A549 (cell line): ENCODE data around the gene GANAB.

Source experiments
- CEBPB ChIP-seq, 2 experiments: fragments of >200 bp in 1 of 2; sonication (Bioruptor Twin) in 1 of 2; formaldehyde crosslinking in 1 of 2; IDR thresholded peaks; 2 replicates each; pipeline ENCODE4 v1.6.1; 2012 to 2016
- CHD4 ChIP-seq: fragments of 200-600 bp; sonication (generic); IDR thresholded peaks from 2 replicates; pipeline ENCODE4 v1.6.1; 2016; ENCODE audit warnings: antibody characterized with exemption, mild to moderate bottlenecking, borderline replicate concordance
- EP300 ChIP-seq, 2 experiments: fragments of >200 bp; sonication (Bioruptor Twin); formaldehyde crosslinking; IDR thresholded peaks; 2 replicates in 1 of 2; 3 replicates in 1 of 2; pipeline ENCODE4 v1.6.1; 2016 to 2017
- ESRRA ChIP-seq: fragments of 150-350 bp; IDR thresholded peaks from 2 replicates; pipeline ENCODE4 v1.6.1; 2014; ENCODE audit warnings: mild to moderate bottlenecking, low read length, borderline replicate concordance
- FOSL2 ChIP-seq, 2 experiments: fragments of 450-650 bp in 1 of 2; fragments of >200 bp in 1 of 2; sonication (Bioruptor Twin) in 1 of 2; formaldehyde crosslinking; IDR thresholded peaks; 2 replicates each; pipeline versions ENCODE4 v1.5.0 to v1.6.1; 2016 to 2020; ENCODE audit warnings: mild to moderate bottlenecking in 1 of 2, moderate library complexity in 1 of 2
- HDAC2 ChIP-seq: fragments of 200-600 bp; sonication (generic); IDR thresholded peaks from 2 replicates; pipeline ENCODE4 v1.6.1; 2016
- HEYL ChIP-seq: fragments of 250-450 bp; sonication (Bioruptor Pico); IDR thresholded peaks from 2 replicates; pipeline ENCODE4 v1.8.0; 2021; ENCODE audit warnings: mild to moderate bottlenecking, moderate library complexity
- HOXA7 ChIP-seq: fragments of 250-450 bp; sonication (Bioruptor Pico); IDR thresholded peaks from 2 replicates; pipeline ENCODE4 v1.5.0; 2020; ENCODE audit warnings: mild to moderate bottlenecking, moderate library complexity
- MAFK ChIP-seq: fragments of 450-650 bp; IDR thresholded peaks from 2 replicates; pipeline ENCODE4 v1.6.1; 2014; ENCODE audit not compliant: partially characterized antibody
- MYC ChIP-seq: IDR thresholded peaks from 2 replicates; pipeline ENCODE4 v1.6.1; 2012; ENCODE audit warnings: mild to moderate bottlenecking, inconsistent platforms, low read length, improper control_type of control experiment, borderline replicate concordance
- POLR2A ChIP-seq: IDR thresholded peaks from 2 replicates; pipeline ENCODE4 v1.6.1; 2012; ENCODE audit warnings: mild to moderate bottlenecking, low read length
- TF ChIP-seq, protein P1 (sequence below): fragments of >200 bp; sonication (Bioruptor Twin); formaldehyde crosslinking; IDR thresholded peaks from 3 replicates; pipeline ENCODE4 v1.5.1; 2016
- TF ChIP-seq, protein P2 (sequence below): IDR thresholded peaks from 2 replicates; pipeline ENCODE4 v1.6.1; 2012; ENCODE audit warnings: low read depth, borderline replicate concordance
- TF ChIP-seq, protein P3 (sequence below): fragments of 200-600 bp; sonication (generic); IDR thresholded peaks from 2 replicates; pipeline ENCODE4 v1.6.1; 2016; ENCODE audit warnings: antibody characterized with exemption, mild to moderate bottlenecking, moderate library complexity

DNA sequence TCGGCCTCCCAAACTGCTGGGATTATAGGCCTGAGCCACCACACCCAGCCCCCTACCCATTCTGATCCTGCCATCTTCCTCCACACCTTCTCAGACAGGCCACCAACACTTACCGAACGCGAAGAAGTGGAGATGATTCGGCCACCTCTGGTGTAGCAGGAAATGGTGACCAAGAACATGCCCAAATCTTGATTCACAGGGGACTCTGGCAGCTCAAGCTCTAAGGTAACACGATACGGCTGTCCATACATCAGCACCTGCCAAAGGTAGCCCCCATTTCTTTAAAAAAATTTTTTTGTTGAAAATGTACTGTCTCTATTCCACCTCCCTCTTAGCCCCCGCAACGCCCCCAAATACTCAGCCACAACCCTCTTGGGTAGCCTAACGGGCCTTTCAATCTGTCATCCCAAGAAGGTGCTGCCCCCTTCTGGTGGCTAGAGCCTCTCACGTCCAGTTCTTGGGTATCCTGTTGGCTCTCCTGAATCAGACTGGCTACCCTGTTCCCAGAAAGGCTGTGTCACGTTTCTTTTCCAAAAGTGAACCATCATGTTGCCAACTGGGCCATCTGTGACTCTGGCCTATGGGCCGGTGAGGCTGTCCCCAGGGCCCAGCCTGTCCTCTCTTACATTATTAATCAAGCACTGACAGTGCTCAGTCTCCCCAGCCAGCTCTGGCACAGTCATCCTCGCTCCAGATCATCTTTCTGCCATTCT, 48.2 kb upstream of the GANAB start:
- TF ChIP-seq, protein P1, sequence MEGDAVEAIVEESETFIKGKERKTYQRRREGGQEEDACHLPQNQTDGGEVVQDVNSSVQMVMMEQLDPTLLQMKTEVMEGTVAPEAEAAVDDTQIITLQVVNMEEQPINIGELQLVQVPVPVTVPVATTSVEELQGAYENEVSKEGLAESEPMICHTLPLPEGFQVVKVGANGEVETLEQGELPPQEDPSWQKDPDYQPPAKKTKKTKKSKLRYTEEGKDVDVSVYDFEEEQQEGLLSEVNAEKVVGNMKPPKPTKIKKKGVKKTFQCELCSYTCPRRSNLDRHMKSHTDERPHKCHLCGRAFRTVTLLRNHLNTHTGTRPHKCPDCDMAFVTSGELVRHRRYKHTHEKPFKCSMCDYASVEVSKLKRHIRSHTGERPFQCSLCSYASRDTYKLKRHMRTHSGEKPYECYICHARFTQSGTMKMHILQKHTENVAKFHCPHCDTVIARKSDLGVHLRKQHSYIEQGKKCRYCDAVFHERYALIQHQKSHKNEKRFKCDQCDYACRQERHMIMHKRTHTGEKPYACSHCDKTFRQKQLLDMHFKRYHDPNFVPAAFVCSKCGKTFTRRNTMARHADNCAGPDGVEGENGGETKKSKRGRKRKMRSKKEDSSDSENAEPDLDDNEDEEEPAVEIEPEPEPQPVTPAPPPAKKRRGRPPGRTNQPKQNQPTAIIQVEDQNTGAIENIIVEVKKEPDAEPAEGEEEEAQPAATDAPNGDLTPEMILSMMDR, result peak; percentile 61
- TF ChIP-seq HOXA7 (CRISPR knock-in tag) (no peak), POLR2A (no peak), MAFK (no peak), MYC (no peak), FOSL2 (IDR thresholded peaks at IDR 0.05) (no peak), FOSL2 (CRISPR knock-in tag; IDR thresholded peaks at IDR 0.05) (no peak), CEBPB (IDR thresholded peaks at IDR 0.05) (no peak), HEYL (CRISPR knock-in tag) (no peak), EP300 (IDR thresholded peaks at IDR 0.05) (no peak), HDAC2 (no peak), ESRRA (no peak), CHD4 (no peak)
- TF ChIP-seq, protein P2, sequence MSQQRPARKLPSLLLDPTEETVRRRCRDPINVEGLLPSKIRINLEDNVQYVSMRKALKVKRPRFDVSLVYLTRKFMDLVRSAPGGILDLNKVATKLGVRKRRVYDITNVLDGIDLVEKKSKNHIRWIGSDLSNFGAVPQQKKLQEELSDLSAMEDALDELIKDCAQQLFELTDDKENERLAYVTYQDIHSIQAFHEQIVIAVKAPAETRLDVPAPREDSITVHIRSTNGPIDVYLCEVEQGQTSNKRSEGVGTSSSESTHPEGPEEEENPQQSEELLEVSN, result no peak
- TF ChIP-seq, protein P3, sequence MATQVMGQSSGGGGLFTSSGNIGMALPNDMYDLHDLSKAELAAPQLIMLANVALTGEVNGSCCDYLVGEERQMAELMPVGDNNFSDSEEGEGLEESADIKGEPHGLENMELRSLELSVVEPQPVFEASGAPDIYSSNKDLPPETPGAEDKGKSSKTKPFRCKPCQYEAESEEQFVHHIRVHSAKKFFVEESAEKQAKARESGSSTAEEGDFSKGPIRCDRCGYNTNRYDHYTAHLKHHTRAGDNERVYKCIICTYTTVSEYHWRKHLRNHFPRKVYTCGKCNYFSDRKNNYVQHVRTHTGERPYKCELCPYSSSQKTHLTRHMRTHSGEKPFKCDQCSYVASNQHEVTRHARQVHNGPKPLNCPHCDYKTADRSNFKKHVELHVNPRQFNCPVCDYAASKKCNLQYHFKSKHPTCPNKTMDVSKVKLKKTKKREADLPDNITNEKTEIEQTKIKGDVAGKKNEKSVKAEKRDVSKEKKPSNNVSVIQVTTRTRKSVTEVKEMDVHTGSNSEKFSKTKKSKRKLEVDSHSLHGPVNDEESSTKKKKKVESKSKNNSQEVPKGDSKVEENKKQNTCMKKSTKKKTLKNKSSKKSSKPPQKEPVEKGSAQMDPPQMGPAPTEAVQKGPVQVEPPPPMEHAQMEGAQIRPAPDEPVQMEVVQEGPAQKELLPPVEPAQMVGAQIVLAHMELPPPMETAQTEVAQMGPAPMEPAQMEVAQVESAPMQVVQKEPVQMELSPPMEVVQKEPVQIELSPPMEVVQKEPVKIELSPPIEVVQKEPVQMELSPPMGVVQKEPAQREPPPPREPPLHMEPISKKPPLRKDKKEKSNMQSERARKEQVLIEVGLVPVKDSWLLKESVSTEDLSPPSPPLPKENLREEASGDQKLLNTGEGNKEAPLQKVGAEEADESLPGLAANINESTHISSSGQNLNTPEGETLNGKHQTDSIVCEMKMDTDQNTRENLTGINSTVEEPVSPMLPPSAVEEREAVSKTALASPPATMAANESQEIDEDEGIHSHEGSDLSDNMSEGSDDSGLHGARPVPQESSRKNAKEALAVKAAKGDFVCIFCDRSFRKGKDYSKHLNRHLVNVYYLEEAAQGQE, result no peak
